GM21619 (cell line): Measurements from ENCODE around the gene SEC63.
"Not testable (repeated sequence)": the region's sequence is repeated elsewhere in the genome, so short reads cannot be mapped to it uniquely, and the experiment has no call there.

Source experiments
- ATAC-seq: cut with Tn5 transposase; IDR thresholded peaks from one replicate; pipeline ENCODE4 v1.9.1; 2021; ENCODE audit not compliant: unreplicated experiment

Gene SEC63

DNA sequence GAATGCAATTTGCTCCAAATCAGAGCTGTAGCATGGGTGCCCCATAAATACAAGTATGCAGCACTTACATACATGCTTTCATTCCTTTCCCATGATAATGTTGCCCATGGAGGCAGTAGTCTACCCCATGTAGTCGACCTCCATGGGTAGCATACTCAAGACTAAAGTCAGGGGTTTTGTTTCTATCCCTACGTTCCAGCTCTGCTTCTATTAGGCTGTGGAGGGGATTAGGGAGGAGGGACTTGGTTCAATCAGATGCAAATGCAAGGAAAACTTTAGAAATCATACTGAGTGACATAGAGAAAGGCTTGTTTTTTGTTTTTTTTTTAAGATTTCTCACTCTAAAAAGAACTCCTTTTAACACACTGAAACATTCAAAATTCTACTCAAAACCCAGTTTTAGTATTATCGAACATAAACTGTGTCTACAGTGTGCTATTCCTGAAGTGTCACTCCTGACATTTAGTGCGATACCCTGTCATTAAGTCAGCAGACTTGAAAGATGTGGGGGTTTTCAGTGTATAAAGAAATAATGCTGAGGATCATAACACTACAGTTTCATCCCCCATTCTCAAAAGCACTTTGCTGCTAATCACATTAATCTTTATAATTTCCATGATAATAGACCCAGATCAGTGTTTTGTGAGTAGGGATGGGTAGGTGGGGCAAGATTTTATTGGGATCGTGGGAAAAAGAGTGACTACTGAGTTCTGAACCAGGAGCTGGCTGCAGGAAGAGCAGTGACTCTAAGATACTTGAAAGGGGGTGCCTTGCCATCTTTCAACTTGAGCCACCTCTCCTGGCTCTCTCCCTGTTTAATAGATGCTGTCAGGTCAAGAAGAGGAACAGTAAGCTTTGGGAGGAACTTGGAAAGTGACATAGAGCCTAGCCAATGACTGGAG, 93.5 kb downstream of the SEC63 start:
- ATAC-seq, result no peak

DNA sequence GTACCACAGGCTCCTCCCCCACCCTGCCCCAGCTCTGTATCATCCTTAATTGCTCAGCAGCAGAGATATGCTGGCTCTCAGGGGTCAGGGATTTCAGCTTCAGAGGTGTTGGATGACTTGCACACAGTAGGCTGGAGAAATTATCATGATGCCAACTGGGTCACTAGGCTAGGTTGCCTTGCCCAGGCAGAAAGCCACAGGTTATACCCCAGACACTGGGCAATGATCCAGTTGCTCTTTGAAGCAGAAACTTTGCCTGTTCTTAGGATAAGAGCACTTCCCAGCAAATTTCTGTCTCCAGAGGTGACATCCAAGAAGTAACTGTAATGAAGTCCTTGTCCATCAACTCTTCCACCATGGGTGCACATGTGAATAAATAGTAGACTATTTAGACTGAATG, 95.6 kb downstream of the SEC63 start:
- ATAC-seq, result no peak

GRCh38 chr6:107860963-107861362, 97.0 kb downstream of the SEC63 start:
- not testable (repeated sequence) for ATAC-seq

DNA sequence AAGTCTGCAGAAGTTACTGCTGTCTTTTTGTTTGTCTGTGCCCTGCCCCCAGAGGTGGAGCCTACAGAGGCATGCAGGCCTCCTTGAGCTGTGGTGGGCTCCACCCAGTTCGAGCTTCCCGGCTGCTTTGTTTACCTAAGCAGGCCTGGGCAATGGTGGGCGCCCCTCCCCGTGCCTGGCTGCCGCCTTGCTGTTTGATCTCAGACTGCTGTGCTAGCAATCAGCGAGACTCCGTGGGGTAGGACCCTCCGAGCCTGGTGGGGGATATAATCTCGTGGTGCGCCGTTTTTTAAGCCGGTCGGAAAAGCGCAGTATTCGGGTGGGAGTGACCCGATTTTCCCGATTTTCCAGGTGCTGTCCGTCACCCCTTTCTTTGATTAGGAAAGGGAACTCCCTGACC, 97.9 kb downstream of the SEC63 start:
- ATAC-seq, result not testable (repeated sequence)

DNA sequence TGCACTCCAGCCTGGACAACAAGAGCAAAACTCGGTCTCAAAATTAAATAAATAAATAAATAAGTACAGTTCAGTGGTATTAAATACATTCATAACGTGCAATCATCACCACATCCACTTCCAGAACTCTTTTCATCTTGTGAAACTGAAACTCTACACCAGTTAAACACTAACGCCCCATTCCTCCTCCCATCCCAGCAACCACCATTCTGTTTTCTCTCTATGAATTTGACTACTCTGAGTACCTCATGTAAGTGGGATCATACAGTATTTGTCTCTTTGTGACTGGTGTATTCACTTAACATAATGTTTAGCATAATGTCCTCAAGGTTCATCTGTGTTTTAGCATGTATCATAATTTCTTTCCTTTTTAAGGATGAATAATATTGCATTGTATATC, 104.8 kb downstream of the SEC63 start:
- no peak for ATAC-seq

GRCh38 chr6:107849325-107849724, 108.7 kb downstream of the SEC63 start:
- no peak for ATAC-seq

GRCh38 chr6:107847844-107848802, 109.9 kb downstream of the SEC63 start:
- no peak for ATAC-seq

DNA sequence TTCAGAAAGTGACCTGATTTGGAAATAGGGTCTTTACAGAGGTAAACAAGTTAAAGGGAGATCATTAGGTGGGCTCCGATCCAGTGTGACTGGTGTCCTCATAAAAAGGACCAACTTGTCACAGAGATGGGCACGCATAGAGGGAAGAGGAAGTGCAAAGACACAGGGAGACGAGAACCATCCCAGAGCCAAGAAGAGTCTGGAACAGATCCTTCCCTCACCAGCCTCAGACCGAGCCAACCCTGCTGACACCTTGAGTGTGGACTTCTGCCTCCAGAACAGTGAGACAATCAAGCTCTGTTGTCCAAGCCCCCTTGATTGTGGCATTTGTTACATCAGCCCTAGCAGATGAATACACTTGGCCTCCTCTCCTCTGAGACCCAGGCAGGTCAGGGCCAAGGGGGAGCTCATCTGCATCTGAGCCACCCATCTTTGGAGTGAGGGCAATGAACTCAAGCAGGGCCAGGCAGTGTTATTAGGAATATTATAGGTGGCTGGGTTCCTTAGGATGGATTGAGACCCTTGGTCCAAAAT, 111.7 kb downstream of the SEC63 start:
- no peak for ATAC-seq

GRCh38 chr6:107845777-107846176, 112.2 kb downstream of the SEC63 start:
- no peak for ATAC-seq

DNA sequence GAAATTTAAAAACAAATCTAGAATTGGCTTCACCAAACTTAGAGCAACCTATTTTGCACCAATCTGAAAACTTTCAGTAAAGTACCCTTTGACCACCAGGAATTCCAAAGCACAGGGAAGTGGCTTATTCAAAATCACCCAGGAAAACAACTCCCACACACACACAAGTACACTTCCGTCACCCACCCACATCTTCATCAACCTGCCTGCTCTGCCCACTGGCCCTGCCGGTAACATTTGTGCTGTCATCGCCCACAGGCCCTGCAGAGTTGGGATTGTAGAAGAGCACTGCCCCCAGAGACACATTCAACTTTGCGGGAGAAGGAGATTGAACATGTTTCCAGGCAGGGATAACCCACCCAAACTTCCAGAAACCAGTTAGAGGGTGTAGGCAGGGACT, 114.6 kb downstream of the SEC63 start:
- ATAC-seq, result no peak

GRCh38 chr6:107841275-107841670, 116.7 kb downstream of the SEC63 start:
- no peak for ATAC-seq

DNA sequence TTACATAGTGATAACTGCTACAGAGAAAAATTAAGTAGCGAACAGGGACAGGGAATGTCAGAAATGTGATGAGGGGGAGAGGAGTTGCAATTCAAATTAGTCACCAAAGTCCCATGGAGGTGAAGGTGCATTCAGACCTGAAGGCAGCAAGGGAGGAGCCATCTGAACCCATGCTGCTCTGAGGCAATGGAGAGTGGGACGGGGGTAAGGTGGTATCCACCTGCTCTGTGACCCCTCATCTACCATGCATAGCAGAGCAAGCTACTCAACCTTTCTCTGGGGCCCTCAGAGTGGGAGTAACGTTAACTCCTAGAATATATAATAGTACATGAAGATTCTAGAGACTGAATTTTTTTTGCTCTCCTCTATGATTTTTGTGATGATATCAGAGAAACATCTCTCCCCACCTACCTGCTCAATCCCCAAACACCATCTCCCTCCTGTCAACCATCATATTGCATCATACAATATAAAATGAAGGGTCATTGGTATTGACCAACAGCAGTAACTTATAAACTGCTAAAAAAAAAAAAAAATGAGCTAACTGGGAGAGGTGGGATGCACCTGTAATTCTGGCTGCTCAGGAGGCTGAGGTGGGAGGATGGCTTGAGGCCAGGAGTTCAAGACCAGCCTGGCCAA, 117.3 kb downstream of the SEC63 start:
- ATAC-seq, result no peak

GRCh38 chr6:107833136-107833535, 124.9 kb downstream of the SEC63 start:
- ATAC-seq, result no peak

- no peak for ATAC-seq
These were observed 125.6 kb downstream of the SEC63 start for GRCh38 chr6:107832151-107833056.

DNA sequence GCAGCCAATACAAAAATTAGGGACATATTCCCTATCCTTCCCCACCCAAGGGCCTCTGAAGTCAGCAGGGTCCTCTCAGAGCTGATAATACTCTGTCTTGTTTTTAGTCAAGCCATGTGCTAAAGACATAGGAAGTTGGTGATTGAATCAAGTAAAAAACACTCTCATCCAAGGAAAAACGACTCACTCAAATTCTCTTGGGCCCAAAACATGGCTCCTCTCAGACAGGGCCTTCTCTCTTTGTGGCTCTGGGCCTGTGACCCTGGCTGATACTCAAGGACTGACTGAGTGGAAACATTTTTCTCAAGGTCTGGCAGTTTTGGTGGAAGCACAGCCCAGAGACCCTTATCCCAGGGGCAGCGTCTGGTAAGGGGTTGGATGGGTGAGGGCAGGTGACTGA, 127.9 kb downstream of the SEC63 start:
- no peak for ATAC-seq

- no peak for ATAC-seq
These were observed 130.5 kb downstream of the SEC63 start for GRCh38 chr6:107827541-107827940.

GRCh38 chr6:107823047-107823557, 134.9 kb downstream of the SEC63 start:
- ATAC-seq, result no peak

DNA sequence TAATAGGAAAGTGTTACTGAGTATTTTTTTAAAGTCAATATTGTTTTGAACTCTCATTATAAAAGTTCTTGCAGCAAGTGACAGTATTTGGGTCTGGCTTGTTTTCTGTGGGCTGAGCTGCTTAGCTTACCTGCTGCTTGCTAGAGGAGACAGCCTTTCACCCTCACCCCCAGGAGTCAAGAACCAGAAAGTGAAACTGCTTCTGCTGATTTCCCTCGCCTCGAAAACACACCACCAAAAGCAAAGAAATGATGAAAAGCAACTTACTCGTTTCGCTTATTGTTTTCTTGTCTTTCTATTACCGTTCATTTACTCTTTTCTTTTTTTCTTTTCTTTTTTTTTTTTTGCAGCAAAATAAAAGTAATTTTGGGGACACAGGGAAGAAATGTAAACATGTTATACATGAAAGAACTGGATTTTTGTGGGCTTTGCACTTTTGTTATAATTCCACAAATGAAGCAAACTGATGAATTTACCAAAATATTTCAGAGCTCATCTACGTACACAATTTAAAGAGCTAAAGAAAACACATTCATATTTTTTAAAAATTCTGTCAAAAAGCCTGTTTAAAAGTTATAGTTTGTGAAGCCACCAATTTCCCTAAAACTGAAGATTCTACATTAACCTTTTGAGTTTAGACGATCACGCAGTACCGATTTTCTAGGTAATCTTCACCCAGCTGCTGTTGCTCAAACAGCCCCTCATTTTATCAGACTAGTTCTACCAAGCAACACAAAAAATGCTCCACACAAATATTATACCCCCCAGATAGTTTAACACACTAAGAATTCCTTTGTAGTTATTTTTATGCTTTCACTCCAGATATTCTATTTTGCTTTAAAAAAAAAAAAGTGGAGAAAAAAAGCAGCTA, 135.6 kb downstream of the SEC63 start:
- ATAC-seq, result peak; percentile 60

DNA sequence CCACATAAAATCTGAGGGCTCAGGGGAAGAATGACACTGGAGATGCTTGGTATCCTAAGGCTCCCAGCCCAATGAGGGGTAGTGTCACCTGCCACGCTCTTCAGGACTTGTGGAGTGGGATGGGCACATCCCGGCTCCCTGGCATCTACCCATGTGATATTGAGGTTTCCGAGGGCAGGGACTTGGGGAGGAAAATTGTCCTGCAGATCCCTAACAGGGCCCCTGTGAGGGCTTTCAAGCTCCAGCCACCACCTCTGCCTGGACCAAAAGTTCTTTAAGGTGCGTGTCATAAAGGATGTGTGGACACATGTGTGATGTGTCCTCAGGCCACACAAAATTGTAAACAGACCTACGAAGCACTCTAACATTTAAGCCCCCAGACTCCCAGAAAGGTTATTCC, 136.4 kb downstream of the SEC63 start:
- no peak for ATAC-seq
